Left hindlimb (tissue), 1 donor: ENCODE data around the gene ADAMTSL5.

Experiments
- DNase-seq: peaks from one replicate; pipeline ENCODE4 v3.0.0-alpha.2; 2018

Gene ADAMTSL5

GRCh38 chr19:1465191-1466016 lies 47.4 kb downstream of the ADAMTSL5 start:
- no peak for DNase-seq

GRCh38 chr19:1461862-1462261 lies 51.0 kb downstream of the ADAMTSL5 start:
- DNase-seq, result no peak

GRCh38 chr19:1460033-1460995 lies 52.5 kb downstream of the ADAMTSL5 start:
- no peak for DNase-seq

- DNase-seq, result no peak
These were observed 53.3 kb downstream of the ADAMTSL5 start for GRCh38 chr19:1459479-1459878.

GRCh38 chr19:1457892-1458291 lies 54.9 kb downstream of the ADAMTSL5 start:
- no peak for DNase-seq

GRCh38 chr19:1457031-1457739 lies 55.6 kb downstream of the ADAMTSL5 start:
- no peak for DNase-seq

- no peak for DNase-seq
These were observed 56.5 kb downstream of the ADAMTSL5 start for GRCh38 chr19:1456121-1456900.

GRCh38 chr19:1455336-1456120 lies 57.3 kb downstream of the ADAMTSL5 start:
- DNase-seq, result no peak
